Skeletal muscle satellite cell (primary cell): ENCODE measurements around the gene ART4.

Source experiments
- H3K27me3 ChIP-seq: 2 replicates; pipeline ENCODE4 v1.7.0; 2013; ENCODE audit warnings: low read length; ENCODE audit not compliant: control insufficient read depth, insufficient read depth
- H3K36me3 ChIP-seq: 2 replicates; pipeline ENCODE4 v1.7.0; 2013; ENCODE audit warnings: mild to moderate bottlenecking, control low read depth, low read length; ENCODE audit not compliant: insufficient read depth
- H3K4me1 ChIP-seq: 2 replicates; pipeline ENCODE4 v1.7.0; 2013; ENCODE audit warnings: low read length; ENCODE audit not compliant: control insufficient read depth, insufficient read depth
- H3K4me2 ChIP-seq: 2 replicates; pipeline ENCODE4 v1.7.0; 2013; ENCODE audit warnings: mild to moderate bottlenecking, low read length
- H3K4me3 ChIP-seq: 2 replicates; pipeline ENCODE4 v1.7.0; 2013; ENCODE audit warnings: low read length
- H3K9ac ChIP-seq: 2 replicates; pipeline ENCODE4 v1.7.0; 2013; ENCODE audit warnings: mild to moderate bottlenecking, low read depth, low read length, moderate library complexity
- H3K9me3 ChIP-seq: replicated peaks from 2 replicates; pipeline ENCODE4 v1.7.0; 2013; ENCODE audit warnings: mild to moderate bottlenecking, control low read depth, low read length

Gene ART4

GRCh38 chr12:14776236-14776961, 66.9 kb downstream of the ART4 start:
- Histone ChIP-seq H3K9me3 (no peaks in the 10 kb centered on the region), H3K4me3 (peak overlapping the region; percentile 85), H3K4me1 (peaks cover 19% of the 10 kb centered on the region), H3K4me2 (peak overlapping the region; percentile 82), H3K9ac (peak overlapping the region; percentile 89), H3K27me3 (no peaks in the 10 kb centered on the region), H3K36me3 (no peaks in the 10 kb centered on the region)

- Histone ChIP-seq H3K4me1 (peaks cover 19% of the 10 kb centered on the region), H3K4me2 (peak overlapping the region; percentile 82), H3K9ac (peak overlapping the region; percentile 89), H3K9me3 (no peaks in the 10 kb centered on the region), H3K36me3 (no peaks in the 10 kb centered on the region), H3K4me3 (peak overlapping the region; percentile 85), H3K27me3 (no peaks in the 10 kb centered on the region)
Measured at GRCh38 chr12:14775636-14775980, 67.7 kb downstream of the ART4 start.
